Sciatic nerve (tissue), 1 donor: ENCODE data around the gene EPB41L1. TPM values are rescaled to one million over a fixed set of nuclear protein-coding genes. Genes with fewer than 3 reads are reported as not detected.

Experiments used
- total RNA-seq: library from RNA; stranded (reverse); fragmentation: NEBNext Ultra II Directional; extraction: Animal tissue kit (Norgen Biotek cat#: 25700); gene quantifications from one replicate; pipeline ENCODE4 v1.2.1, GENCODE V29; 2021
- donor health status: DM: no; HTN: no; CAD: no.

The EPB41L1 gene
- total RNA-seq, 1 donor from 2014 or later = 53.2 TPM

Other genes with a start within 250 kb of the EPB41L1 start
- 37.8 TPM for gene SCAND1, start 200.2 kb upstream of the EPB41L1 start, total RNA-seq
- 4.4 TPM for gene CNBD2, start 186.2 kb upstream of the EPB41L1 start, total RNA-seq
- gene AAR2, start 81.7 kb downstream of the EPB41L1 start, total RNA-seq = 23.0 TPM
- gene DLGAP4, start 151.6 kb downstream of the EPB41L1 start, total RNA-seq = 113 TPM